Upper lobe of right lung (tissue), 1 donor: ENCODE data around the gene HRH1. TPM values are rescaled to one million over a fixed set of nuclear protein-coding genes. Genes with fewer than 3 reads are reported as not detected.
"Not testable (repeated sequence)": the region's sequence is repeated elsewhere in the genome, so short reads cannot be mapped to it uniquely, and the experiment has no call there.

Experiments used
- ATAC-seq: fragments of 200-7000 bp; cut with Tn5 transposase; one replicate; pipeline ENCODE4 v1.9.1; 2020; ENCODE audit warnings: mild to moderate bottlenecking, moderate library complexity
- DNase-seq: peaks from one replicate; pipeline ENCODE4 v3.0.0-alpha.2; 2020
- H3K27ac ChIP-seq: fragments of 200-600 bp; one replicate; pipeline ENCODE4 v1.8.0; 2022
- H3K27me3 ChIP-seq: fragments of 200-600 bp; one replicate; pipeline ENCODE4 v1.8.0; 2022; ENCODE audit warnings: mild to moderate bottlenecking
- H3K36me3 ChIP-seq: fragments of 200-600 bp; one replicate; pipeline ENCODE4 v1.8.0; 2022
- H3K4me1 ChIP-seq: fragments of 200-600 bp; one replicate; pipeline ENCODE4 v1.8.0; 2022
- H3K4me3 ChIP-seq: fragments of 200-600 bp; one replicate; pipeline ENCODE4 v1.8.0; 2022; ENCODE audit warnings: mild to moderate bottlenecking
- H3K9me3 ChIP-seq: fragments of 200-600 bp; one replicate; pipeline ENCODE4 v1.8.0; 2022
- intact Hi-C: fragments of 100-400 bp; cut with DNase I; formaldehyde crosslinking; loops from one replicate; pipeline ENCODE4 v1.11.0; 2022
- long read RNA-seq: library from polyadenylated mRNA; unstranded; transcript quantifications from one replicate; pipeline ENCODE4 v2.0.0, GENCODE V29; 2021
- total RNA-seq: library from RNA; stranded (reverse); fragmentation: NEBNext Ultra II Directional; extraction: Animal tissue kit (Norgen Biotek cat#: 25700); gene quantifications from one replicate; pipeline ENCODE4 v1.2.1, GENCODE V29; 2021
- TF ChIP-seq, protein P1 (sequence below): fragments of 200-600 bp; IDR thresholded peaks from one replicate; pipeline ENCODE4 v1.8.0; 2022; ENCODE audit warnings: antibody characterized with exemption
- donor health status: DM: no; HTN: yes; CAD: no; lungs with severe emphysema.

Gene HRH1, protein sequence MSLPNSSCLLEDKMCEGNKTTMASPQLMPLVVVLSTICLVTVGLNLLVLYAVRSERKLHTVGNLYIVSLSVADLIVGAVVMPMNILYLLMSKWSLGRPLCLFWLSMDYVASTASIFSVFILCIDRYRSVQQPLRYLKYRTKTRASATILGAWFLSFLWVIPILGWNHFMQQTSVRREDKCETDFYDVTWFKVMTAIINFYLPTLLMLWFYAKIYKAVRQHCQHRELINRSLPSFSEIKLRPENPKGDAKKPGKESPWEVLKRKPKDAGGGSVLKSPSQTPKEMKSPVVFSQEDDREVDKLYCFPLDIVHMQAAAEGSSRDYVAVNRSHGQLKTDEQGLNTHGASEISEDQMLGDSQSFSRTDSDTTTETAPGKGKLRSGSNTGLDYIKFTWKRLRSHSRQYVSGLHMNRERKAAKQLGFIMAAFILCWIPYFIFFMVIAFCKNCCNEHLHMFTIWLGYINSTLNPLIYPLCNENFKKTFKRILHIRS
- 12.0 TPM for total RNA-seq
- long read RNA-seq, full-length matches to known transcripts = 8 of 32 reads
- long read RNA-seq, partial matches to known transcripts = 5 of 32 reads
- long read RNA-seq, other reads (novel, unspliced or antisense) = 19 of 32 reads

DNA sequence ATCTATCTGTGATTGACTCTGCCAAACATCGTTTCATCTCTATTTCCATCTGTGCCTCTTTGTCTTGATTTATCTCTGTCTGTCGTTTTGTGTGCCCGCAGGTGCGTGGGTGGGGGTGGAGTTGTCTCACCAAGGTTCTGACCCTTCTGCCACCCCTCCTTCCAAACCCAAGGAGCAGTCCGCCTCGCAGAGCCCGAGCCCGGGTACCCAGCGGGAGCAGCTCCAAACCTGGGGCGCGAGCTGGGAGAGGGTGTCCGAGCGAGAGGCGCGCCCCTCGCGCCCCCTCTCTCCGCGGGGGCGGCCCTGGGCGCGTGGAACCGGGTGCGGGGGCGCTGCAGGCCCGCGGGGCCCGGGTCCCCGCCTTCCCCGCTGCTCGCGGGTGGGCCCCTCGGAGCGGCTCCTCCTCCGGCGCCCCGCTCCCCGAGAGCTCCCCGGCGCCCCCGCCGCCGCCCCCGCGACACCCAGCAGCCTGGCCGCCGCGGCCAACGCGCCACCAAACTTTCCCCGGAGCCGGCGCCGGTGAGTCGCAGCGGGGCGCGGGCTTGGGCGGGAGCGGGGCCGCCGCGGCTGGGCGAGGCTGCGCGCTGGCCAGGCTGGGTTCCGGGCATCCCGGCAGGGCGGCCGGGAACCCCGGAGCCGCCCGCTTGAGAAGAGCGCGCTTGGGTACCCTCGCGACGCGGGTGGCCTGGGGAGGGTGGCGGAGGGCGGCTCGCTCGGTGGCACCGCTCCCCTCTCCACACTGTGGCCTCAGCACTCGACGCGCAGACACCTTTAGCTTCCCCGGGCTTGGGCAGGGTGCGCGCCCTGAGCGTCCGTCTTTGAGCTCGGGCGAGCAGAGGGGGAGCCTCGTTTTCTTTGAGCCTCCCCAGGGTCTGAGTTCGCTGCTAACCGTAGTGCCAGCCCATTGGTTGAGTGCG is at the start of gene HRH1:
HRH1 (plus strand) TSS at position 458 of the 917 bp plus-strand sequence. CDS start 104,545 bp downstream, outside the sequence.
- Histone ChIP-seq H3K4me1 (peaks cover 11% of the 10 kb centered on the region), H3K4me3 (peak within 1 kb of the TSS; percentile 50), H3K27me3 (peaks cover 25% of the 10 kb centered on the region), H3K27ac (peak within 1 kb of the TSS; percentile 42), H3K9me3 (no peaks in the 10 kb centered on the region), H3K36me3 (no peaks in the 10 kb centered on the region)
- DNase-seq (no peak), ATAC-seq (peak; percentile 71)
- intact Hi-C loops = loop anchor here (10.0 kb wide), 1 partner anchor 181 kb away; no protein-coding TSS in a partner anchor
- TF ChIP-seq, protein P1, sequence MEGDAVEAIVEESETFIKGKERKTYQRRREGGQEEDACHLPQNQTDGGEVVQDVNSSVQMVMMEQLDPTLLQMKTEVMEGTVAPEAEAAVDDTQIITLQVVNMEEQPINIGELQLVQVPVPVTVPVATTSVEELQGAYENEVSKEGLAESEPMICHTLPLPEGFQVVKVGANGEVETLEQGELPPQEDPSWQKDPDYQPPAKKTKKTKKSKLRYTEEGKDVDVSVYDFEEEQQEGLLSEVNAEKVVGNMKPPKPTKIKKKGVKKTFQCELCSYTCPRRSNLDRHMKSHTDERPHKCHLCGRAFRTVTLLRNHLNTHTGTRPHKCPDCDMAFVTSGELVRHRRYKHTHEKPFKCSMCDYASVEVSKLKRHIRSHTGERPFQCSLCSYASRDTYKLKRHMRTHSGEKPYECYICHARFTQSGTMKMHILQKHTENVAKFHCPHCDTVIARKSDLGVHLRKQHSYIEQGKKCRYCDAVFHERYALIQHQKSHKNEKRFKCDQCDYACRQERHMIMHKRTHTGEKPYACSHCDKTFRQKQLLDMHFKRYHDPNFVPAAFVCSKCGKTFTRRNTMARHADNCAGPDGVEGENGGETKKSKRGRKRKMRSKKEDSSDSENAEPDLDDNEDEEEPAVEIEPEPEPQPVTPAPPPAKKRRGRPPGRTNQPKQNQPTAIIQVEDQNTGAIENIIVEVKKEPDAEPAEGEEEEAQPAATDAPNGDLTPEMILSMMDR = no peak

DNA sequence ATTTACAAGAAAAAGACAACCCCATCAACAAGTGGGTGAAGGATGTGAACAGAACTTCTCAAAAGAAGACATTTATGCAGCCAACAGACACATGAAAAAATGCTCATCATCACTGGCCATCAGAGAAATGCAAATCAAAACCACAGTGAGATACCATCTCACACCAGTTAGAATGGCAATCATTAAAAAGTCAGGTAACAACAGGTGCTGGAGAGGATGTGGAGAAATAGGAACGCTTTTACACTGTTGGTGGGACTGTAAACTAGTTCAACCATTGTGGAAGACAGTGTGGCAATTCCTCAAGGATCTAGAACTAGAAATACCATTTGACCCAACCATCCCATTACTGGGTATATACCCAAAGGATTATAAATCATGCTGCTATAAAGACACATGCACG is 41.0 kb upstream of the HRH1 start:
- H3K36me3 ChIP-seq, H3K9me3 ChIP-seq, H3K27ac ChIP-seq, H3K27me3 ChIP-seq, H3K4me3 ChIP-seq, H3K4me1 ChIP-seq, DNase-seq, intact Hi-C loops, ATAC-seq: not testable (repeated sequence)

DNA sequence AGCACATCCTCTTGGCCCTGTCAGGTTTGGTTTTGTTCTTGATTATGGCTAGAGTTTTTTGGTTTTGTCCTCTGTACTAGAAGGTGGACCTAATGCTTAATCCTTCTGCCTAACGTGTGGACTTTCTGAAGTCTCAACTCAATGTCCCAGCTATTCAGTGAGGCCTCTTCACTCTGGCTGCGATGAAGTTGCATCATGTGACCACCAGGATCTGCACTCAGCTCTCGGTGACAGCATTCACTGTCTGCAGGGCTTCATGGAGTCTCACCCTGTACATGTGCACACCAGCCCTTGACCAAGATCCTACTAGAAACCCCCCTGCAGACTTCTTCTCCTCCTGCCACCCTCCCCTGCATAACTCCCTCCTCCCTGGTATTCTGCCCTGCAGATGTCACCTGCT is 38.7 kb upstream of the HRH1 start:
- intact Hi-C loops = no loop called here
- no peak overlapping the region for H3K4me3 ChIP-seq
- ATAC-seq (no peak), DNase-seq (no peak)
- no peak overlapping the region for H3K27ac ChIP-seq
- H3K36me3 ChIP-seq = no peaks in the 10 kb centered on the region
- no peaks in the 10 kb centered on the region for H3K9me3 ChIP-seq
- TF ChIP-seq, protein P1 = no peak
- no peaks in the 10 kb centered on the region for H3K27me3 ChIP-seq
- H3K4me1 ChIP-seq = no peaks in the 10 kb centered on the region

DNA sequence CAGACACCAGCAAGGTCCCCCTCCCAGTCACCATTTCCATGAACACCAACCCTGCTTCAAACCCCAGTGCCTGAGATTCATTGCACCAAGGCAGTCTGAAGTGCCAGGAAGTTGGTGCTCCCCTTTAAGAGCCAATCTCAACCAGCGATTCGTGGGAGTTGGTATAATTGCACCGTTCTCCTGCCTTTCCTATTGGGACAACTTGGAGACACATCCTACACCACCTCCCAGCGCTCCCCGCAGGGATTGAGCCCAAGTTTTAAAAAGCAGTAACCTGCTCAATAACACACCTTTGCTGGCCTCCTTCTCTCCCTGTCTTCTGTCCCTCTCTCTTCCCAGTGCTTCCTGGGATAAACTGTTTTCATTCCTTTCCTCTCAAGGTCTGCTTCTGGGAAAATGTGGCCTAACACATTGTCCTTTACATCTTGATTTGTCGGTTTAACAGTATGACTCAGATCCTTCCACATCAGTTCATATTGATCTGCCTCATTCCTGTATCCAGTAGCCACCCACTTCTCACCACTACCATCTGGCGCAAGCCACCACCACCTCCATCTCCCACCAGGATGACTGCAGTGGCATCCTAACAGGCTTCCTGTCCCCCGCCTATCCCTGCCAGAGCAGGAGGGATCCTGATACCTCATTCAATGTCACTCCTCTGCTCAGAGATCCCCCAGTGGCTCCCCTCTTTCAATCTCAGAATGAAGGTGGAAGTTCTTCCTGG is 37.8 kb upstream of the HRH1 start:
- Histone ChIP-seq H3K27ac (no peak overlapping the region), H3K27me3 (no peaks in the 10 kb centered on the region), H3K4me3 (no peak overlapping the region), H3K36me3 (no peaks in the 10 kb centered on the region), H3K9me3 (no peaks in the 10 kb centered on the region), H3K4me1 (no peaks in the 10 kb centered on the region)
- TF ChIP-seq, protein P1 = no peak
- ATAC-seq (no peak), DNase-seq (no peak)
- intact Hi-C loops = no loop called here

DNA sequence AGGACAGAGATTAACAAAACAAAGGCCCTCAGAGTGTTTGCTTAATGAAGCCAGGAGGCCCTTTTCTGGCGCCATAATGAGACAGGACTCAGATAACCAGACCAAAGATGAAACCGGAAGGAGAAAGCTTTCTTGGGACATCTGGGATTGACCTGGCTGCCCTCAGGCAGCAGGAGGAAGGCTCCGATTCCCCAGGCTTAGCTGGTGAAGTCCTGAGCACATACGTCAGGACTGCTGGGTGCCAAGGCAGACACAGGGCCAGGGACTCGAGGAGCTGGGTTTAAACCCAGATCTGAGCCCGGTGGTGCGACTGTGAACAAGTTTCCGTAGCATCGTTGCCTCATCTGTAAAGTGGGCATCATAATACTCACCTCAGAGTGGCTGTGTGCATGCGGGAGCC is 36.7 kb upstream of the HRH1 start:
- TF ChIP-seq, protein P1 = no peak
- no peak for ATAC-seq
- Histone ChIP-seq H3K36me3 (no peaks in the 10 kb centered on the region), H3K27ac (no peak overlapping the region), H3K9me3 (no peaks in the 10 kb centered on the region), H3K27me3 (no peaks in the 10 kb centered on the region), H3K4me3 (no peak overlapping the region), H3K4me1 (no peaks in the 10 kb centered on the region)
- intact Hi-C loops = no loop called here
- no peak for DNase-seq
